ENCODE results near the gene FAM114A1. TPM values are rescaled to one million over a fixed set of nuclear protein-coding genes. Genes with fewer than 3 reads are reported as not detected.

Gene FAM114A1
- total RNA-seq, 1 experiment from 2014 or later, result 32.0 TPM

DNA sequence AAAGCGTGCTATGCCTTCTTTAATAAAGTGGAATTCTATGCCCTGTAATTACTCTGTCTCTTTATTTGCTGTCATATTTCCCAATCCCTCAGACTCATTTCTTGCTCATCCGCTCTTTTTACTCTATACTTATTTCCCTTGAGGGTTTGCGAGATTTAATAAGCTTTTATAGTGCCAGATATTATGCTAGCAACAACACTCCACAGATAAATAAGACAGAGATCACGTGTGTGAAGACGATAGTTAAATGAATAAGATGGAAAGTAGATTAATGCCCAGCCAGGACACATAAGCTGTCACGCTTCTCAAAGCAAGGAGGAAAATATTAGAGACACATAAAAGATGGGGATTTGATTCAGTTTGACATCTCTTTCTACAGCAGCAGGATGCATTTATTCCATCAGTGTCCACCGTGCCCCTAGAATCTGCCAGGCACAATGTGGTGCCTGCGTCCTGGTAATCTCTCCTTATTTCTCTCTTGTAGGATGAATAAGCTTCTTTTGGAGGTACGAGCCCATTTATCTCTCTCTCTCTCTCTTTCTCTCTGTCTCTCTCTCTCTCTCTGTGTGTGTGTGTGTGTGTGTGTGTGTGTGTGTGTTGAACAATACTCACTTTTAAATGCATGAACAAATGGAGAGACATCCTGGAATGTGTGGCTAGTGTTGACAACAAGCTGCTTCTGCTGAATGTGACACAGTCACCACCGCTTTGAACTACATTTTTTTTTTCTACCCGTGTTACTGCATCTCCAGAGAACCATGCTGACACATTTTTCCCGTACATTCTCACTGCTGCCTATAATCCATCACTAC lies 116.4 kb downstream of the FAM114A1 start:
- POLR2A ChIA-PET, result no interaction called here
- no peak for DNase-seq (ENCODE audit: low read depth, low spot score)

DNA sequence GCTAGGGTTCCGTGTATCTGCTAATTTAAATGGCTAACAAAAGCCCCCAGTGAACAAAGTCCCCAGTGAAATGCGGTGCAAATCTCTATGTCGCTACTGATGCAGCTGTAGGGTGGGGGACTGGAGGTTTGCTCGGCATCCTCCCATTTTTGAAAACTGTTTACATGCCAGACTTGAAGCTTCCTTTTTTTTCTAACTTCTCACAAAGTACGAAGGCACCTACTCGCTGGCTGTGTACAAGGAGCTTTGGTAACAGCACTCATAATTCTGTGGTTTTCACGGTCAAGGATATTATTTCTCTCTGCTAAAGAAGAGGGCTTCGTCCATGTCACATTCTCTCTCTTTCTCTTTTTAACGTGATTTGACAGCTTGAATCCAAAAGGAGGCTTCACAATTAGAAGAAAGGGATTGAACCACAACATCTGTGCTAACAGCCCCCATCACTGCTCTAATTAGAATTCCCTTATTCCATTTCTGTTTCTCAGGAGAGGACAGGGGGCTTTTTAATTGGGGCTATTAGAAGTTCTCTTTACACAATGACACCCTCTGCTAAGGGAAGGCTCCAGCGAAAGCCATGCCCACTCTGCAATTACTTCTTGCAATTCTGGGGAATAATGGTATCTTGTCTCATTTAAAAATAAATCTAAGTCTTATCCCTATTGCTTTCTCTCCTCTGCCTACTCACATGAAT lies 117.9 kb downstream of the FAM114A1 start:
- Histone ChIP-seq H3K36me3 (ENCODE audit: control insufficient read depth, insufficient read depth, low read length) (no peaks in the 10 kb centered on the region), H3K4me1 (ENCODE audit: control insufficient read depth, insufficient read depth, low read length) (no peaks in the 10 kb centered on the region), H3K4me3 (ENCODE audit: low read depth in 2 of 2, low read length in 2 of 2) (no peak overlapping the region), H3K27me3 (ENCODE audit: control insufficient read depth, insufficient read depth, low read length) (no peaks in the 10 kb centered on the region), H3K27ac (ENCODE audit: low read length) (no peak overlapping the region), H3K9me3 (ENCODE audit: control insufficient read depth, insufficient read depth, low read depth, low read length) (no peaks in the 10 kb centered on the region)
- ATAC-seq (no peak), DNase-seq (ENCODE audit: low read depth, low spot score) (no peak)
- in situ Hi-C loops (cut with HindIII; ENCODE audit: low pct_unique_long_range_greater_than_20kb, low sequenced_read_pairs) (no loop called here), intact Hi-C loops (cut with micrococcal nuclease; ENCODE audit: unreplicated experiment) (no loop called here)
- TF ChIP-seq SIN3A (IDR thresholded peaks at IDR 0.05; ENCODE audit: borderline replicate concordance, insufficient read depth, low read depth, low read length) (no peak), POLR2AphosphoS5 (IDR thresholded peaks at IDR 0.05; ENCODE audit: low read depth, low read length) (no peak)
- TF ChIP-seq, protein P1, sequence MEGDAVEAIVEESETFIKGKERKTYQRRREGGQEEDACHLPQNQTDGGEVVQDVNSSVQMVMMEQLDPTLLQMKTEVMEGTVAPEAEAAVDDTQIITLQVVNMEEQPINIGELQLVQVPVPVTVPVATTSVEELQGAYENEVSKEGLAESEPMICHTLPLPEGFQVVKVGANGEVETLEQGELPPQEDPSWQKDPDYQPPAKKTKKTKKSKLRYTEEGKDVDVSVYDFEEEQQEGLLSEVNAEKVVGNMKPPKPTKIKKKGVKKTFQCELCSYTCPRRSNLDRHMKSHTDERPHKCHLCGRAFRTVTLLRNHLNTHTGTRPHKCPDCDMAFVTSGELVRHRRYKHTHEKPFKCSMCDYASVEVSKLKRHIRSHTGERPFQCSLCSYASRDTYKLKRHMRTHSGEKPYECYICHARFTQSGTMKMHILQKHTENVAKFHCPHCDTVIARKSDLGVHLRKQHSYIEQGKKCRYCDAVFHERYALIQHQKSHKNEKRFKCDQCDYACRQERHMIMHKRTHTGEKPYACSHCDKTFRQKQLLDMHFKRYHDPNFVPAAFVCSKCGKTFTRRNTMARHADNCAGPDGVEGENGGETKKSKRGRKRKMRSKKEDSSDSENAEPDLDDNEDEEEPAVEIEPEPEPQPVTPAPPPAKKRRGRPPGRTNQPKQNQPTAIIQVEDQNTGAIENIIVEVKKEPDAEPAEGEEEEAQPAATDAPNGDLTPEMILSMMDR (IDR thresholded peaks at IDR 0.05), result no peak
- TF ChIP-seq, protein P2, sequence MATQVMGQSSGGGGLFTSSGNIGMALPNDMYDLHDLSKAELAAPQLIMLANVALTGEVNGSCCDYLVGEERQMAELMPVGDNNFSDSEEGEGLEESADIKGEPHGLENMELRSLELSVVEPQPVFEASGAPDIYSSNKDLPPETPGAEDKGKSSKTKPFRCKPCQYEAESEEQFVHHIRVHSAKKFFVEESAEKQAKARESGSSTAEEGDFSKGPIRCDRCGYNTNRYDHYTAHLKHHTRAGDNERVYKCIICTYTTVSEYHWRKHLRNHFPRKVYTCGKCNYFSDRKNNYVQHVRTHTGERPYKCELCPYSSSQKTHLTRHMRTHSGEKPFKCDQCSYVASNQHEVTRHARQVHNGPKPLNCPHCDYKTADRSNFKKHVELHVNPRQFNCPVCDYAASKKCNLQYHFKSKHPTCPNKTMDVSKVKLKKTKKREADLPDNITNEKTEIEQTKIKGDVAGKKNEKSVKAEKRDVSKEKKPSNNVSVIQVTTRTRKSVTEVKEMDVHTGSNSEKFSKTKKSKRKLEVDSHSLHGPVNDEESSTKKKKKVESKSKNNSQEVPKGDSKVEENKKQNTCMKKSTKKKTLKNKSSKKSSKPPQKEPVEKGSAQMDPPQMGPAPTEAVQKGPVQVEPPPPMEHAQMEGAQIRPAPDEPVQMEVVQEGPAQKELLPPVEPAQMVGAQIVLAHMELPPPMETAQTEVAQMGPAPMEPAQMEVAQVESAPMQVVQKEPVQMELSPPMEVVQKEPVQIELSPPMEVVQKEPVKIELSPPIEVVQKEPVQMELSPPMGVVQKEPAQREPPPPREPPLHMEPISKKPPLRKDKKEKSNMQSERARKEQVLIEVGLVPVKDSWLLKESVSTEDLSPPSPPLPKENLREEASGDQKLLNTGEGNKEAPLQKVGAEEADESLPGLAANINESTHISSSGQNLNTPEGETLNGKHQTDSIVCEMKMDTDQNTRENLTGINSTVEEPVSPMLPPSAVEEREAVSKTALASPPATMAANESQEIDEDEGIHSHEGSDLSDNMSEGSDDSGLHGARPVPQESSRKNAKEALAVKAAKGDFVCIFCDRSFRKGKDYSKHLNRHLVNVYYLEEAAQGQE (IDR thresholded peaks at IDR 0.05; ENCODE audit: insufficient read depth in 1 of 2, low read depth in 2 of 2, low read length in 1 of 2), result no peak
- BruUV-seq (replicated peaks), result no TSS peak
- CTCF ChIA-PET, result no interaction called here
- POLR2A ChIA-PET, result interaction anchor here (0.5 to 0.7 kb wide), 2 partner anchors 56 to 62 kb away, joined by 3 to 5 read pairs; no protein-coding TSS in a partner anchor

More for the DNA sequence above, 116.4 kb downstream of the FAM114A1 start:
- Histone ChIP-seq H3K27ac (ENCODE audit: low read length) (no peak overlapping the region), H3K4me3 (ENCODE audit: low read depth in 2 of 2, low read length in 2 of 2) (no peak overlapping the region), H3K36me3 (ENCODE audit: control insufficient read depth, insufficient read depth, low read length) (no peaks in the 10 kb centered on the region), H3K4me1 (ENCODE audit: control insufficient read depth, insufficient read depth, low read length) (no peaks in the 10 kb centered on the region), H3K9me3 (ENCODE audit: control insufficient read depth, insufficient read depth, low read depth, low read length) (no peaks in the 10 kb centered on the region), H3K27me3 (ENCODE audit: control insufficient read depth, insufficient read depth, low read length) (no peaks in the 10 kb centered on the region)
- no TSS peak for BruUV-seq (replicated peaks)
- TF ChIP-seq SIN3A (IDR thresholded peaks at IDR 0.05; ENCODE audit: borderline replicate concordance, insufficient read depth, low read depth, low read length), result no peak
- no peak for TF ChIP-seq TCF7L2 (IDR thresholded peaks at IDR 0.05; ENCODE audit: low read depth, low read length)
- TF ChIP-seq, protein P2 (IDR thresholded peaks at IDR 0.05; ENCODE audit: insufficient read depth in 1 of 2, low read depth in 2 of 2, low read length in 1 of 2), result no peak
- no peak for TF ChIP-seq POLR2AphosphoS5 (IDR thresholded peaks at IDR 0.05; ENCODE audit: low read depth, low read length)
- TF ChIP-seq, protein P1 (IDR thresholded peaks at IDR 0.05), result no peak
- intact Hi-C loops (cut with micrococcal nuclease; ENCODE audit: unreplicated experiment), result no loop called here
- in situ Hi-C loops (cut with HindIII; ENCODE audit: low pct_unique_long_range_greater_than_20kb, low sequenced_read_pairs), result no loop called here
- CTCF ChIA-PET, result interaction anchor here (0.6 kb wide), 1 partner anchor 43 kb away, joined by 3 read pairs; no protein-coding TSS in a partner anchor
- ATAC-seq, result no peak
